Stimulated activated CD4-positive, alpha-beta T cell treated with anti-CD3 and anti-CD28 coated beads, Interleukin-4, amount 100 ng/mL, for 48 hours (primary cell): Measurements from ENCODE around the gene LRRC15.
A peak's percentile ranks its signal among the peaks of the same experiment; 100 is the strongest.

Source experiments
- DNase-seq, 2 donors: peaks; one replicate each; pipeline ENCODE4 v3.0.0-alpha.2; 2020; ENCODE audit warnings: low read depth in 2 of 2

LRRC15 gene

GRCh38 chr3:194316918-194317317 is 52.6 kb downstream of the LRRC15 start:
- DNase-seq = no peak

GRCh38 chr3:194315965-194316361 is 53.6 kb downstream of the LRRC15 start:
- DNase-seq = no peak

- peak; percentile 69 to 85 for DNase-seq
These were observed 54.2 kb downstream of the LRRC15 start for GRCh38 chr3:194315088-194315964.

- no peak for DNase-seq
These were observed 55.0 kb downstream of the LRRC15 start for GRCh38 chr3:194314388-194315068.

- no peak for DNase-seq
These were observed 55.8 kb downstream of the LRRC15 start for GRCh38 chr3:194313560-194314387.

GRCh38 chr3:194312743-194313281 is 56.7 kb downstream of the LRRC15 start:
- no peak for DNase-seq

- DNase-seq = no peak
These were observed 57.3 kb downstream of the LRRC15 start for GRCh38 chr3:194312186-194312742.

GRCh38 chr3:194311000-194311399 is 58.5 kb downstream of the LRRC15 start:
- no peak for DNase-seq

GRCh38 chr3:194310060-194310835 is 59.3 kb downstream of the LRRC15 start:
- no peak for DNase-seq

- DNase-seq = no peak
These were observed 60.7 kb downstream of the LRRC15 start for GRCh38 chr3:194308601-194309449.

GRCh38 chr3:194307849-194308248 is 61.7 kb downstream of the LRRC15 start:
- no peak for DNase-seq

GRCh38 chr3:194306771-194307640 is 62.5 kb downstream of the LRRC15 start:
- no peak for DNase-seq

GRCh38 chr3:194306109-194306686 is 63.3 kb downstream of the LRRC15 start:
- DNase-seq = no peak

GRCh38 chr3:194305356-194306108 is 64.0 kb downstream of the LRRC15 start:
- DNase-seq = no peak
